Measurements from ENCODE around the gene C1orf21. TPM values are rescaled to one million over a fixed set of nuclear protein-coding genes. Genes with fewer than 3 reads are reported as not detected.

Gene C1orf21
- total and polyA plus RNA-seq, 2 donors (not counting 3 experiments of a cell fraction or from before 2014, with no cell fraction given), result 0.79 to 8.5 TPM

- BruUV-seq (replicated peaks), result no TSS peak
- no peaks in the 10 kb centered on the region for H3K4me1 ChIP-seq (ENCODE audit: control insufficient read depth, extremely low read depth, insufficient read depth, low read length)
- no peaks in the 10 kb centered on the region for H4K20me1 ChIP-seq (replicated peaks; ENCODE audit: control insufficient read depth, extremely low read depth, insufficient read depth, low read length)
- no peaks in the 10 kb centered on the region for H3K9me1 ChIP-seq (replicated peaks; ENCODE audit: control insufficient read depth, extremely low read depth, insufficient read depth, low read length)
- H3K36me3 ChIP-seq (ENCODE audit: control insufficient read depth in 2 of 2, extremely low read depth in 1 of 2, insufficient read depth in 2 of 2, low read length in 2 of 2), result no peaks in the 10 kb centered on the region
- no peak overlapping the region for H3K4me2 ChIP-seq (ENCODE audit: insufficient read depth, low read length)
- intact Hi-C loops (cut with micrococcal nuclease) (no loop called here), dilution Hi-C loops (cut with MboI; ENCODE audit: extremely low pct_ligation_motif_present, low sequenced_read_pairs) (no loop called here)
- TF ChIP-seq CTCF (IDR thresholded peaks at IDR 0.05; ENCODE audit: extremely low read depth in 1 of 2, insufficient read depth in 1 of 2, low read depth in 1 of 2, low read length in 2 of 2) (peak in 1 of 2 donors; percentile 12), POLR2A (IDR thresholded peaks at IDR 0.05; ENCODE audit: low read depth, low read length) (no peak)
- H3K27me3 ChIP-seq (ENCODE audit: control insufficient read depth in 2 of 2, insufficient read depth in 2 of 2, low read length in 2 of 2), result no peaks in the 10 kb centered on the region
- H3K9me3 ChIP-seq (replicated peaks; ENCODE audit: control insufficient read depth, insufficient read depth, low read length), result no peaks in the 10 kb centered on the region
- H3K9ac ChIP-seq (replicated peaks; ENCODE audit: extremely low read depth, insufficient read depth, low read length), result no peak overlapping the region
- DNase-seq (ENCODE audit: low read depth, low spot score) (no peak), FAIRE-seq (no peak)
- no peak overlapping the region for H2AFZ ChIP-seq (ENCODE audit: low read depth, low read length)
- CTCF ChIA-PET, result interaction anchor here (1.0 to 1.5 kb wide), 3 partner anchors 9 to 222 kb away, joined by 3 to 5 read pairs (median 3); no protein-coding TSS in a partner anchor
- no peak overlapping the region for H3K27ac ChIP-seq (ENCODE audit: insufficient read depth, low read depth, low read length)
- H3K79me2 ChIP-seq (ENCODE audit: control insufficient read depth, insufficient read depth, low read length), result no peaks in the 10 kb centered on the region
- POLR2A ChIA-PET, result no interaction called here
- H3K4me3 ChIP-seq (replicated peaks in 1 of 3; ENCODE audit: insufficient read depth in 1 of 3, low read depth in 1 of 3, low read length in 3 of 3), result no peak overlapping the region
Observed at GRCh38 chr1:184340984-184341383, 45.8 kb upstream of the C1orf21 start.

- dilution Hi-C loops (cut with MboI; ENCODE audit: extremely low pct_ligation_motif_present, low sequenced_read_pairs), result no loop called here
- TF ChIP-seq CTCF (IDR thresholded peaks at IDR 0.05; ENCODE audit: extremely low read depth in 1 of 2, insufficient read depth in 1 of 2, low read depth in 1 of 2, low read length in 2 of 2), result no peak
- TF ChIP-seq POLR2AphosphoS5 (IDR thresholded peaks at IDR 0.05; ENCODE audit: insufficient read depth, low read depth, low read length), result no peak
- no peak for TF ChIP-seq GATA2 (IDR thresholded peaks at IDR 0.05; ENCODE audit: insufficient read depth, insufficient read length, low read depth, low read length)
- TF ChIP-seq JUN (IDR thresholded peaks at IDR 0.05; ENCODE audit: borderline replicate concordance, insufficient read depth, insufficient read length, low read depth), result no peak
- TF ChIP-seq MYC (IDR thresholded peaks at IDR 0.05; ENCODE audit: low read depth, low read length), result no peak
- TF ChIP-seq MAX (IDR thresholded peaks at IDR 0.05; ENCODE audit: insufficient read depth, insufficient read length), result no peak
- TF ChIP-seq EZH2 (IDR thresholded peaks at IDR 0.05; ENCODE audit: borderline replicate concordance, low read depth, low read length, severe bottlenecking), result no peak
- TF ChIP-seq FOS (IDR thresholded peaks at IDR 0.05; ENCODE audit: borderline replicate concordance, insufficient read depth, low read length), result no peak
- no peak for TF ChIP-seq POLR2A (IDR thresholded peaks at IDR 0.05; ENCODE audit: low read depth, low read length)
- H3K36me3 ChIP-seq (ENCODE audit: control insufficient read depth in 2 of 2, extremely low read depth in 1 of 2, insufficient read depth in 2 of 2, low read length in 2 of 2), result no peaks in the 10 kb centered on the region
- no peak overlapping the region for H3K4me3 ChIP-seq (replicated peaks in 1 of 3; ENCODE audit: insufficient read depth in 1 of 3, low read depth in 1 of 3, low read length in 3 of 3)
- ChIA-PET POLR2A (no interaction called here), CTCF (interaction anchor here (1.6 kb wide), 1 partner anchor 10 kb away, joined by 3 read pairs; no protein-coding TSS in a partner anchor)
- DNase-seq (ENCODE audit: low read depth, low spot score) (no peak), FAIRE-seq (no peak)
- H2AFZ ChIP-seq (ENCODE audit: low read depth, low read length), result no peak overlapping the region
- no peaks in the 10 kb centered on the region for H3K9me3 ChIP-seq (replicated peaks; ENCODE audit: control insufficient read depth, insufficient read depth, low read length)
- H3K9me1 ChIP-seq (replicated peaks; ENCODE audit: control insufficient read depth, extremely low read depth, insufficient read depth, low read length), result no peaks in the 10 kb centered on the region
- H3K9ac ChIP-seq (replicated peaks; ENCODE audit: extremely low read depth, insufficient read depth, low read length), result no peak overlapping the region
- intact Hi-C loops (cut with micrococcal nuclease), result no loop called here
- H4K20me1 ChIP-seq (replicated peaks; ENCODE audit: control insufficient read depth, extremely low read depth, insufficient read depth, low read length), result no peaks in the 10 kb centered on the region
- no peak overlapping the region for H3K27ac ChIP-seq (ENCODE audit: insufficient read depth, low read depth, low read length)
- H3K27me3 ChIP-seq (ENCODE audit: control insufficient read depth in 2 of 2, insufficient read depth in 2 of 2, low read length in 2 of 2), result peaks cover 7% of the 10 kb centered on the region in 2 experiments
- no peaks in the 10 kb centered on the region for H3K4me1 ChIP-seq (ENCODE audit: control insufficient read depth, extremely low read depth, insufficient read depth, low read length)
- no peak overlapping the region for H3K4me2 ChIP-seq (ENCODE audit: insufficient read depth, low read length)
- BruUV-seq (replicated peaks), result no TSS peak
- no peaks in the 10 kb centered on the region for H3K79me2 ChIP-seq (ENCODE audit: control insufficient read depth, insufficient read depth, low read length)
Observed at GRCh38 chr1:184350573-184350972, 36.3 kb upstream of the C1orf21 start.
